ENCODE data around the gene TCF4.

TCF4 gene

DNA sequence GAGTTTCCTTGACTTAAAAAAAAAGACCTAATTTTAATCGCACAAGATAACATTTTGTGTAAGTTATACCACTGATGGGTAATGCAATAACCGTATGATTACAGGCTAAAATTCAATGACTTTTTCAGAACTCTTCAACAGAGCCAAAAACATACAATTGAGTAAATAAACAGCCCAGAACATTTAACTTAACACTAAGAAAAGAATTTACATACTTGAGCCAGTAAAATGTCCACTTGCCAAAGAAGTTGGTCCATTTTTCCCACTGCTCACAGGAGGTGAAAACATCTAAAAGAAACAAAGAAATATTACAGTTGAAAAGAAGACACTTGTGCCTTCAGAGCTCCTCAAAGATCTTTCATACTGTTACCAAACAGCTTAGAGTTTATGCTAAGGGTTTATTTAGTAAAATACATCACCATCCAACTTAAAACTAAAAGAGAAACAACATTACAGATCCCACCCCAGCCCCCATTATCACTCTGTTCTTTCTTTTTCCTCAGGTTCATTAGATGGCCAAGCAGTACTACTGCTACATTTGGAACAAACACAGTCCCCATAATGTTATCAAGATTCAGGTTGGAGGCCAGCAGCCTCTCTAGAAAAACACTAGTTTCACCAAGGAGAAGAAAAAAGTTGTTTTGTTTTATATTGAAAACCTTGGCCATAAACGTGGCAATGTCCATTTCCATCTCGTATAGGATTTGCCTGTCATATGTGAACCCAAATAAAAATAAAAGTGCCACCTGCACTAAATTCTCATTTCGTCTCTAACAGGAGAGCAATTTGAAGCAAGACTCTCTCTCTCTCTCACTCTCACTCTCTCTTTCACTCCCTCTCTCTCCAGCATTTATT, 2.7 kb downstream of the TCF4 start:
- DNase-seq = no peak

DNA sequence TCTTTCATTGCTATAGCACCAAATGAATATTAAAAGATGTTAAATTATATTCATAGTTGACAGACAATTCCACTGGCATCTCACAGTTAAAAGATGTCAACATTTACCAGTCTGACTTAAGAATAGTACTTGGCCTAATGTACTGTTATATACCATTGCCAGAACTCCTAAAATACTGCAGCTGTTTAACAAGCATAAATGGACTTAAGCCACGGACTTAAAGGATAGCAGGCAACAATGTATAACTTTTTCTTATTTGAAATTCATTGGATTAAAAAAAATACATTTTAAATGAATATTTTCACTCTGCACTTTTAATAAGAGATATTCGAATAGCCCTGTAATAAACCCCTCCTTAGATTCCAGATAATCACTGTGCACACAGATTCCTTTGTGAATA, 3.8 kb downstream of the TCF4 start:
- DNase-seq = no peak

DNA sequence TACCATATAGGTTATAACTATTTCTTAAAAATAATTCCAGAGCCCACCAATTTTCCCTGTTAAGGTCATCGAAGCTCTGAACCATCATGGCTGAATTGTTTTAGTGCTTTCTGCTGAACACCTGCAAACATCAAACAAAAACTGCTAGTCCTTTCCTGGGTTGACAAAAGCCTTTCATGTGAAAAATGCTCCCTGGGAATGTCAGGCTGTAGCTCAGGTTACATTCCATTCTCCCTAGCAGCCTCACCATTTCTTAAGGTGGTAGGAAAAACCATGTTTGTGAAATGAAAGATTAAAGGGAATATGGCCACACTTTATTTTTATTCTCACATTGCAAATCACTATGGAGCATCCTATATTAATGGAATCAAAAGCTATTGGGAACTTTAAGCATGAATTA, 5.7 kb downstream of the TCF4 start:
- DNase-seq = no peak

DNA sequence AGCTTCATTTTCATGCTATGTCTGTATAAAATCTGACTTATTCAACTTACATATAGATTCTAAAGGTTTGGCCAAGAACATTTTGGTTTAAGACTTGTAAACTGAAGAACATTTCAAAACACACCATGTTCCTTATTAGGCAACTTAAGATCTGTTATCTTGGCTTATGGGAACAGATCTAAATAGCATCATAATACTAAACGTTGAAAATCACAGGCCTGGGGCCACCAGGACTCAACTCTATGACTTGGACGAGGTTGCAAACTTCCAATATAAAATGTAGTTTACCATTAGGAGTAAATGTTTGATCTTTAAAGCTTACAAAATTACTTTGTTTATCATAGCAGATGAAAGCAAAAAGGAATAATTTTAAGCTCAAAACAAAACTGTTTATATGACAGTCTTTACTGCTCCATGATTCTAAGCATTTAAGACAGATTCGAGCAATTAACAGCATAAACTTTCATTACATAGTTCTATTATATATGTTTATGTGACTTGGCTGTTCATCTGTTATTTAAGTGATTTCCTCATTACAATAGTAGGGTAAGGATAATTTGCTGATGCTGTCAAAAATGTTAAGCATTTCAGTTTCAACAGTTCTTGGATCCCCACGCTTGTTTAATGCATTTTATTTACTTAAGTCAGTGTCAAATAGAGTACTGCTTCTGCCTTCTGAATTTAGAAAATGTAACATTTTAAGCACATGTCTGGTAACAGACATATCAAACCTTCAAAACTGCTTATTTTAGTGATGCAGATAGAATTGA, 8.3 kb downstream of the TCF4 start:
- DNase-seq = no peak

DNA sequence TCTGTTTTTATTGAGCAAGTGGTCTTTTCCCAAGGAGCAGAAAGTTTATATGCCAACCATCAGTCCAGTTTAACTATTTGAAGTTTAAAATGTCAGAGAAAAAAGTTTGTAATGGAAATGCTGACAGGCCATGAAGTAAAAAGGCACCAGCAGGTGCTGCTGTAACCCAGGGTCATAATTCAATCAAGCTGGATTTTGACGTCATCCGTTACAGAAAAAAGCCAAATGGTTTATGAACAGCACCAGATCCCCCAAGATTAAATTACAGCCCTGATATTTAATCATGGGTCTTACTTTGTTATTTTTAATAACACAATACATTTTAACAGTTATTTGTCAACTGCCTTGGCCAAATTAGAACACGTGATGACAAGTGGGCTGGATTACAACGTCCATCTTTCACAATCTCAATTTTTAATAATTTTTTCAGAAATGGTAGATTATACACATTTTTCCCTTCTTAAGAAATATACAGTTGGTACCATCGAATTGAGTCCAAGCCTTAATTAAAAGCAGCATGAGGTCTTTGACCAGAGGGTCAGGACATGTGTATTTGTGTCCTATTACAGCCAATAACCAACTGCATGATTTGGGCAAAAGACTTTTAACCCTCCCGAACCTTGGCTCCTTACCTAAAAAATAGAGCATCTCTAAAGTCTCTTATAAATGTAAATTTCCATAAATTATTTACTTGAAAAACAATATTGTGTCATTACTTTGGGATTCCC, 10.0 kb downstream of the TCF4 start:
- DNase-seq = no peak

DNA sequence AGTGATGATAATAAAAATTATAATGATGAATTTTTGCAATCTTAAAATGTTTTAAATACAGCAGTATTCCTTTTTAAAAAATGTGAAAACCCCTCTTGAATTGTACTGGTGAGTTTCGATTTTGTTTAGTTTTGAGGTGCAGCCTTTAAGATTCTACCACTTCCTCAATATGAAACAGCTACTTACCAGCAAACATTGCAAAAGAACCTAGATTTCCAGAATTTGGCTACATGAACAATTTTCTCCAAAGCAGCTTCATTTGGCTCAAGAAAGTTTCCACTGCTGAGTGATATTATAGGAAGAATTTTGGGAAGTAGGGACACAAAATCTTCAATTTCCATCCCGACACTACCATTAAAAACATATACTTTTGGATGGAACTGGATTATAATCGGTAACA, 12.0 kb downstream of the TCF4 start:
- no peak for DNase-seq

DNA sequence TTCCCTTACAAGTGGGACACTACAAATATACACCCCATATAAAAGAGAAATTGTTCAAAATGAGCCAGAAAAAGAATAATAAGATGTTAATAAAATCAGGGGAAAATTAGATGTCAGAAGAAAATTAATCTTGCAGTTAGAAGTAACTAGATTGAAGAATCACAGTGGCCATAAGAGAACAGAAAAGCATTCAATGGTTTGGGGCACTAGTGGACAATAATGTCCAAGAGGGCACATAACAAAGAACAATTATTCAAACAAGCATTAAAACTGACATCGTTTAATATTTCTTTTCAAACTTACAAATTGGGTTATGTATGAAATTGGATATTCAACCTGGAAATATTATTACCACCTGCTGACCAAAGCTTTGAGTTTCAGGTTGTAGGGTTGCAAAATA, 12.9 kb downstream of the TCF4 start:
- DNase-seq = no peak

DNA sequence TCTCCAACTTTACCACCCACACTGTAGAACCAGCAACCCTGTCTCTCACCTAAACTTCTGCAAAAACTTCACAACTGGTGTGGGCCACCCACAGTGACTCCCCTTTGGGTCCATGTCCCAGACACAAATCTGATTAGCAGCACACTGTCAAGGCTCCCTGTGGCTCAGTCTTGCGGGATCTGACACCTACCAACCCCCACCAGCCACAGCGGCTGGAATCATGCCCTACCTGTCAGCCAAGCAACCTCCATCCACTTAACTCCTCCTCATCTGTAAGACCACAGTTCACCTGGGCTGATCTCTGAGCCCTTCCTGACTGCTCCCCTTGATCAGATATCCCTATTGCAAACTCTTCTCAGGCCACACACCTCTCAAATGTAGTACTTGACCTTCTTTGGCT, 14.6 kb downstream of the TCF4 start:
- no peak for DNase-seq

DNA sequence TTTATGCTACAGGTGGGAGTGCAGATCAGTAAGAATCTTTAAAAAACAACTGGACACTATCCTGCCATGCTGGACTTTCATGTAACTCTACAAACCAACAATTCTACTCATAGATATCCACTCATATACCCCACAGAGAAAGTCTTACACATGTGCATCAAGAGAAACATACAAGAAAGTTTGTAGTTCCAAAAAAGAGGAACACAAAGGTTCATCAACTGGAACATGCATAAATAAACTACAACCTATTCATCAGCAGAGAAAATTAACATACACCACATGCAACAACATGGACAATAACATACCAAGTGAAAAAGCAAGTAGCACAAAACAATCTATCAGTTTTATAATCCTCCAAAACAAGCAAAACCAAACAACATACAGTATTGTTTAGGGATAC, 17.0 kb downstream of the TCF4 start:
- DNase-seq = no peak

DNA sequence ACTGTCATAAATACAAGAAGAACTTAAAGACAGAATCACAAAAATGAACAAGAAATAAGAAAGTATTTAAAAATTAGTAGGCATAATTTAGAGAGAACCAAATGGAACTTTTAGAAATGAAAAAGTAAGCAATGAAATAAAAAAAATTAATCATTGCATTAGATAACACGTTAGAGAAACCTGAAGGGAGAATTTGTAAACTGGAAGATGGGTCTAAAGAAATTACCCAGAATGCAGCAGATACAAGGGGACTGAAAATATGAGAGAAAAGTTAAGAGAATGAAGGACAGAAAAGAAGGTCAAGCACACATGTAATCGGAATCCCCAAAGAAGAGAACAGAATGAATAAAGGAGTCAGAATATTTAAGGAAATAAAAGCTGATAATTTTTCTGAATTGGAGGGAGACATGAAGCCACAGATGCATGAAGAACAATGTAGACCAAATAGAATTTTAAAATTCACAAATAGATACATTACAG, 21.5 kb downstream of the TCF4 start:
- DNase-seq = no peak

DNA sequence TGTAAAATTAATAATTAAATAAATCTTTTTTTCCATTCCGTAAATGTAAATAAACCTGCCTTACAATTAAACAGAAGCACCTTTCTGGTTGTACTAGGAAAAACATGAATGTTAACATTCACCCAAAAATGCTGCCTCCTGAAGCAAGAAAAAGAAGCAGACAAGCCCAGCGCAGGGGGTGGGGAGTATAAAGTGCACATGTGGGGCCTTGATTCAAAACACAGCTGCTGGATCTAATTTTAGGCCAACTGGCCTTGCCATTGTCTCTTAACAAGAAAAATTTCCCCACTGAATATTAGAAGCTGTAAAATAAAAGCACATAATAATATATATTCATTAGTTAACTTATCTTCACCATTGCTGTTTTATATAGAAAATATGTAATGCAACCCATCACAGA, 28.3 kb downstream of the TCF4 start:
- DNase-seq = no peak

DNA sequence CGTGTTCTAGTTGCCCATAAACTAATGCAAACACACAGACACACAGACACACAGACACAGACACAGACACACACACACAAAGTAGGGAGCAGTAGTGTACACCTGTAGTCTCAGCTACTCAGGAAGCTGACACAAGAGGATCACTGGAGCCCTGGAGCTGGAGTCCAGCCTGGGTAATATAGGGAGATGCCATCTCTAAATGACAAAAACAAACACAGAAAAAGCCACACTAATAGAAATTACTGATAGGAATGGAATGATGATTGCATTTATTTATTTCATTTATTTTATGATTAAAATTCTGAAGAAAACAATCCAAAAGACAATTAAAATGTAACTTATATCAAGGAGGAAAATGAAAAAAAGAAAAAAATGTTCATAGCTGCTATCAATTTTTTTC, 30.8 kb downstream of the TCF4 start:
- no peak for DNase-seq

DNA sequence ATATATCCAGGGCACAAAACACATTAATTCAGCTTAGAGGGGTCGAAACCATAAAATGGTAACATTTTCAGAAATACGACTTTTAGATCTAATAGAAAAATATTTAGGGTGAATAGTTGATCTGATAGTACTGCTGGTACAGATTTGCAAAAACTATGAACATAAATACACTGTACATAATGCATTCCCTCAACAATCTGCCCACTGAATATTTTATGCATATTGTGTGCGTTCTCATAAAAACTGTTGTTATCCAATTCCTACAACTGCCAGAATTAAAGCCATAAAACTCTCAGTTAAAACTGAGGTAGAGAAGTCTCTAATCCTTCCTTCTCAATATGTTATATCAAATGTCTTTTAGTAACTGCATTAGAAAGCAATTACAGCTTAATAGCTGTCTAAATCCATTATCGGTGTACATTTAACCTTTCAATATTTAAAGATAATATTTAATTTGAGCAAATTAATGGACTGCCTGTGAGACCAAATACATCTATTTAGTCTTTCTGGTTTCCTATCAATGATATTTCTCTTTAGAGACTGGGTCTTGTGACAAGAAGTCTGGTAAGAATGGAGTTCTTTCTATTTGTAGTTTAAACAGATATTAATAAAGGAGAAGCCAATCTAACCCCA, 32.5 kb downstream of the TCF4 start:
- no peak for DNase-seq

DNA sequence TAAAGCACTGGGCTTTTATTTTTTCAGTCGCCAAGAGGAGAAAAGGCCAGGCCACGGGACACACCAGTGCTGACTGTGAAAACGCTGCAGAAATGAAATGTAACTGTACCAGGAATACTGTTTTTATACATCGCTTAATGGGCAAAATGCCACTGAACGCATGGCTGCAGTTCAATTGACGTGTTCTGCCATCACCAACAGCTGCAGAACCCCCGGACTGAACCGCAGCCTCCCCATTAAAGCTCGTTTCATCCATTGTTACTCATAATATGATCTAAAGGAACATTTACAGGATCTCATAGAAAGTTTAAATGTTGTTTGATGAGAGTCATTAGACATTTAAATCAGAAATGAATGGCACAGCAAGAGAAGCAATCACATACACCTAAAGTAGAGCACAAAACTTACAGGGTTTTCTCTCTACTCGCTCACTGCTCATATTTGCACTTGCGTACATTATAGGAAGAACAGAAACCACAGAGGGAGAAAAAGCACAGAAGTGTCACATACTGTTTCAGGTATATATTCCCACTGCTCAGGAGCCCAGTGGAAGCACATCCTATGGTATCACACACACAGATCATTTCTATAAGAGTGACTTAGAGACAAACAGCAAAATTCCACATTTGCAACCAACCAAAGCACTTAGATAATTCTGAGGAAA, 35.3 kb downstream of the TCF4 start:
- DNase-seq = peak; percentile 15

DNA sequence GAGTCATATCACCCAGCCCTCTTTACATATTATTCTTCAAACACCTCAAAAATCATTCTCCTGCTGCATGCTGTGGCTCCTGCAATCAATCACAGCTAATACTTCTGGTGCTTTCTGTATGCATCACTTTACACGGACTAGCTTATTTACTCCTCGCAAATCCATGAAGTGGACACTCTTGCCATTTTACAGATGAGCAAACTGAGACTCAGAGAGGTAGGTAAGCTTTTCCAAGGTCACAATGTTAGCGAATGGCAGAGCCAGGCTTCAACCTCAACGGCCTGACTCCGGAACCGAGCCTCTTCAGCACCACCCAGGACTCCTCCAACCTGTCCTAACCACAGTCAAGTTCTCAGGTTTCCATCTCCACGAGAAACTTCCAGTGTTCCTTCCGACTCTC, 36.8 kb downstream of the TCF4 start:
- no peak for DNase-seq

DNA sequence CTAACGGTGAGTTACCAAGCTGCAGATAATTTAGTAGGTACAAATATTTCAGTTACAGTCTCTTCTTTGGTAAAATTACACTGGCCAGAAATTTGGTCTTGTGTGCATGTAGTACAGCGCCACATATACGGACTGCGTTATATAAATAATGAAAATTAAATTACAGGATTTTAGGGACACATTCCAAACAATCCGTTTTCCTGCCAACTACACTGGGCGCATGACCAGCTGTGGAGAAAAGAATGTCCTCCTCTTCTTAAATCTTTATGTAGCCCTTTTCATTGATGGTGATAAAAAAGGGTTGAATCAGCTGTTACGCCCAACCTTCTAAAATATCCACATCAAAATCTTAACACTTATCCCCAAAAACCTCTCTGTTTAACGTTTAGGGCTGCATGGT, 37.5 kb downstream of the TCF4 start:
- DNase-seq = no peak

DNA sequence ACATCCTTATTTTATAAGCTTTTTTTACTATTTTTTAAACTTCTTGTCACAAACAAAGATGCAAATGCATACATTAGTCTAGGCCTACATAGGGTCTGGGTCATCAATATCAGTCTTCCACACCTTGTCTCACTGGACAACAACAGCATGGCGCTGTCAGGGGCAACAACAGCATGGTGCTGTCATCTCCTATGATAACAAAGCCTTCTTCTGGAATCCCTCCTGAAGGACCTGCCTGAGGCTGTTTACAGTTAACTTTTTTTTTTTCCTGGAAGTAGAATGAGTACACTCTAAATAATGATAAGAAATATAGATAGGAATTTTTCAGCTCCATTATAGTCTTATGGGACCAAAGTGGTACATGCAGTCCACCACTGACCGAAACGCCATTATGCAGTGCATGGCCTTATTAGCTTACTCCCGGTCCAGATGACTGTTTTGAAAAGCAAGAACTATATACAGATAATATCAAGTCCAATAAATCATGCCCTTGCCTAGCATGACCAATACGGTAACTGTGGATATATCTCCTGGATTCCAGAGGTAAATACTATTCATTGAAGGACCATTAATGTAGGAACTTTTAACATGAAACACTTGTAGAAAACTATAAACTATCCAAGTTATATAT, 38.4 kb downstream of the TCF4 start:
- no peak for DNase-seq

DNA sequence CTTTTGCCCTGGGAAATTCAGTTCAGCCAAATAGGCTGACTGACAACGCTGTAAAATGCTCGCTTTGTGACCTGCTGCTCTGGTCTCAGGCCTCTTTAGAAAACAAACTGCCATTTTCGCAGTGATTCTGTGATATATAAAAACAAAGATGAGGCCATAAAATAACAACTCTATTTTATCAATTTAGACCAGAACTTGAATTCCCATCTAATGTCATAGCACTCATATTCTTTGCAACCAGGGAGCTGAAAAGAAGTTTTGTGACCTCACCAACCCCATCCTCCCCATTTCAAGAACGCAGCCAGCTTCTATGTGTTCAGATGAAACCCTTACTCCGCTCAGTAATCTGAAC, 40.3 kb downstream of the TCF4 start:
- no peak for DNase-seq

DNA sequence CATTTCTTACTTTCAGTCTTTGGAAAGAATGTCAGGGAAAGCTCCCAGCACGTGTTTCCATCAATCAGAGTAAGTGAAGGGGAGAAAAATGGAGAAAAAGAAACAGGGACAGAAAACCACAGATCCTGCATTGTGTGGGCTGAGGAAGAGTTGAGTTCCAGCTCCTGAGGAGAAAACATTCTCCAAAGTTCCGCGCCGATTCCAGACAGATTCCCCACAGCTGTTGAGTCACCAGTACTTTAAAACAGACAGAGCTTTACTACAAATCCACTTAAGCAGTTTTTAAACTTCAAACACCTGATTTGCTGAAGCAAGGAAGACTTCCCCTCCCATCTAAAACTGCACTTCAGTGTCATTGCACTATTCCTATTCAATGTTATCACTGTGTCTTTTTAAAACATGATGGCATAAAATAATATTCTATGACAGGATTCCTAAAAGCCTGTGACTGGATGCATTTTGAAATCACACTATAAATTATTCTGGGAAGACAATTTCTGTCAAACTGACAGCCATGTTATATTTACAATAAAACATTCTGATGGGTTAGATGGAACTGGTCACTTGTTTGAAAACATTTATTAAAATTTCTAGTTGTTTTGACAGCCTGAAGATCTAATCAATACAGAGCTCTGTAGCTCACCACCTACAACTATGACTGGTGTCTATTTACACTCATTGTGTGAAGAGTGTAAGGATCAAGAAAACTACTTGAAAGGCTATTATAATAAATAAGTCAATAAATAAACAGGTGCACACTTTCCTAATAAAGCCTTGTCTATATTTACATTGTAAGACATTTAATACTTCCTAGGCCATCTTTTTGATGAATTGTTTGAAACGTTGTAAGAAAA, 40.9 kb downstream of the TCF4 start:
- DNase-seq = peak; percentile 86

DNA sequence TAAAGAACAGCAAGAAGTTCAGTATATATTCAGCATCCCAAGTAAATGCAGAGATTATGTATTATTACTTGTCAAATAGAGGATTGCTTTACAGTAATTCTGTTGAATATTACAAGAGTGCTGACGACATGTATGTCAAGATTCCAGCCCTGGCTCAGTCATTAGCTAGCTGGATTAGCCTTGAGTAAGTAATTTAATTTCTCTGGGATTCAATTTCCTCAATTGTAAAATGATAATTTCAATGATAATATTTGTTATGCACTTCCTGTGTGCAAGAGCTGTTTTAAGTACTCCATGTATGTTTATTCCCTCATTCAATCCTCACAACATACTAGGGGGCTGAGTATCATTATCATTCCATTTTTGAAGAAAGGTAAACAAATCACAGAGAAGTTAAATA, 44.0 kb downstream of the TCF4 start:
- DNase-seq = peak; percentile 34

DNA sequence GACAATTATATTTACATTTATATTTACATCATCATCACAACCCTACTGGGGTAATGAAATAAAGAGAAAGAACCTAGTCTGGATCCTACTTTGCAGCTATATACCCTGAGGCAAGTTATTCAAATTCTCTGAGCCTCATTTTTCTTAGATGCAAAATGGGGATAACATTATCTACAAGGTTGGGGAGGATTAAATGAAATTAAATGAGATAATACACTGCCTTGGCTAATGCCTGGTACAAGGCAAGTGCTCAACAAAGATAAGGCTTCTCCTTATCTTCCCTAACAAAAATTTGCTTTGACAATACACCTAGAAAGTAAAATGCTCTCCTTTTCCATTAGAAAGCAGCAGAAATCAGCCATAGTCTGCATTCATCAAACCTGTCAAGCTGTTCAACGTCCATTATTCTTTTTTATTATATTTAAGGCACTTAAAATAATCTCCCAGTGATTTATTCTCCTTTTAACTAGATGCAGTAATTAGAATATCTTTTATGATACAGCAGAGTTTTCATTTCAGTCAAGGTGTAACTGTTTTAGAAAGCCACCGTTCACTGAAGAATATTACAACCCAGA, 44.8 kb downstream of the TCF4 start:
- DNase-seq = no peak

Measured in NCI-H510A treated with DMSO at 0.1 percent for 48 hours (cell line).